Glutamatergic neuron (in vitro differentiated cells): ENCODE results near the gene KIAA1217. TPM values are rescaled to one million over a fixed set of nuclear protein-coding genes. Genes with fewer than 3 reads are reported as not detected.

ENCODE experiments used
- DNase-seq: peaks from one replicate; pipeline ENCODE4 v3.0.0; 2022
- H3K27ac Mint-ChIP-seq: one replicate; pipeline ENCODE4 v1.8.0; 2020; ENCODE audit warnings: mild to moderate bottlenecking, mixed read lengths, inconsistent platforms; ENCODE audit not compliant: unreplicated experiment
- H3K27me3 Mint-ChIP-seq: one replicate; pipeline ENCODE4 v1.8.0; 2020; ENCODE audit warnings: mild to moderate bottlenecking, moderate library complexity, mixed read lengths, inconsistent platforms; ENCODE audit not compliant: unreplicated experiment
- H3K36me3 Mint-ChIP-seq: one replicate; pipeline ENCODE4 v1.8.0; 2020; ENCODE audit warnings: mild to moderate bottlenecking, mixed read lengths, inconsistent platforms; ENCODE audit not compliant: unreplicated experiment
- H3K4me1 Mint-ChIP-seq: one replicate; pipeline ENCODE4 v1.8.0; 2020; ENCODE audit warnings: mild to moderate bottlenecking, low read depth, mixed read lengths, inconsistent platforms; ENCODE audit not compliant: unreplicated experiment
- H3K4me3 Mint-ChIP-seq: one replicate; pipeline ENCODE4 v1.8.0; 2020; ENCODE audit warnings: mild to moderate bottlenecking, mixed read lengths, inconsistent platforms; ENCODE audit not compliant: unreplicated experiment
- H3K9me3 Mint-ChIP-seq: one replicate; pipeline ENCODE4 v1.8.0; 2020; ENCODE audit warnings: mild to moderate bottlenecking, moderate library complexity, mixed read lengths, inconsistent platforms; ENCODE audit not compliant: unreplicated experiment
- total RNA-seq: library from RNA; stranded (reverse); fragmentation: NEBNext Ultra II Directional; extraction: Animal tissue kit (Norgen Biotek cat#: 25700); gene quantifications from one replicate; pipeline ENCODE4 v1.2.1, GENCODE V29; 2021; ENCODE audit not compliant: unreplicated experiment
- TF ChIP-seq, protein P1 (sequence below): fragments of 200-600 bp; sonication (generic); IDR thresholded peaks from one replicate; pipeline ENCODE4 v1.5.0; 2021; ENCODE audit not compliant: partially characterized antibody, unreplicated experiment

The KIAA1217 gene
- total RNA-seq, 1 donor from 2014 or later = 4.4 TPM

DNA sequence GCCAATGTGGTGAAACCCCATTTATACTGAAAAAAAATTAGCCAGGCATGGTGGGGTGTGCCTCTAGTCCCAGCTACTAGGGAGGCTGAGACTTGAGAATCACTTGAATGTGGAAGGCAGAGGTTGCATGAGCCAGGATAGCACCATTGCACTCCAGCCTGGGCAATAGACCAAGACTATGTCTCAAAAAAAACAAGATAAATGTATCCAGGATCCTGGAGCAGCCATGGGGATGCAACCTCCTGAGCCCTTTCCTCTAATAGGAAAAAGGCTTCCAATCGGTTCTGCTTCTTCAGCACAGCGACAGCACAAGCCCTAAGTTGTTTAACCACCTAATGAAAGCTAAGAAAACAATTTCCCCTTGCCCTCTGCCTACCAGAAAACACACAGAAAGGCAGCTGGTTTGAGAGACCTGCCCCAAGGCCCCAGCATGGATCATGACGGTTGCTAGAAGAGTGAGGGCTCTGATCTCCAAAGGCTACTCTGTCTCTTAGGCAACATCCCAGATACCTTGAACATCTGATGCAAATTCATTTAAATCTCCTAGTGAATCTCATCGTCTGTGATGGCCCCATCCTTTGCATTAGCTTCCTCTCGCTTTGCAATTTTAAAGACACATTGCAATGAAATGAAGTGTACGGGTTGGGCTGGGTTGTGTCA, 294.0 kb downstream of the KIAA1217 start:
- no peak for DNase-seq
- no peak overlapping the region for H3K4me3 Mint-ChIP-seq
- H3K27ac Mint-ChIP-seq = no peak overlapping the region
- no peaks in the 10 kb centered on the region for H3K4me1 Mint-ChIP-seq
- H3K9me3 Mint-ChIP-seq = peaks cover 2% of the 10 kb centered on the region
- TF ChIP-seq, protein P1, sequence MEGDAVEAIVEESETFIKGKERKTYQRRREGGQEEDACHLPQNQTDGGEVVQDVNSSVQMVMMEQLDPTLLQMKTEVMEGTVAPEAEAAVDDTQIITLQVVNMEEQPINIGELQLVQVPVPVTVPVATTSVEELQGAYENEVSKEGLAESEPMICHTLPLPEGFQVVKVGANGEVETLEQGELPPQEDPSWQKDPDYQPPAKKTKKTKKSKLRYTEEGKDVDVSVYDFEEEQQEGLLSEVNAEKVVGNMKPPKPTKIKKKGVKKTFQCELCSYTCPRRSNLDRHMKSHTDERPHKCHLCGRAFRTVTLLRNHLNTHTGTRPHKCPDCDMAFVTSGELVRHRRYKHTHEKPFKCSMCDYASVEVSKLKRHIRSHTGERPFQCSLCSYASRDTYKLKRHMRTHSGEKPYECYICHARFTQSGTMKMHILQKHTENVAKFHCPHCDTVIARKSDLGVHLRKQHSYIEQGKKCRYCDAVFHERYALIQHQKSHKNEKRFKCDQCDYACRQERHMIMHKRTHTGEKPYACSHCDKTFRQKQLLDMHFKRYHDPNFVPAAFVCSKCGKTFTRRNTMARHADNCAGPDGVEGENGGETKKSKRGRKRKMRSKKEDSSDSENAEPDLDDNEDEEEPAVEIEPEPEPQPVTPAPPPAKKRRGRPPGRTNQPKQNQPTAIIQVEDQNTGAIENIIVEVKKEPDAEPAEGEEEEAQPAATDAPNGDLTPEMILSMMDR = no peak
- no peaks in the 10 kb centered on the region for H3K36me3 Mint-ChIP-seq
- no peaks in the 10 kb centered on the region for H3K27me3 Mint-ChIP-seq

DNA sequence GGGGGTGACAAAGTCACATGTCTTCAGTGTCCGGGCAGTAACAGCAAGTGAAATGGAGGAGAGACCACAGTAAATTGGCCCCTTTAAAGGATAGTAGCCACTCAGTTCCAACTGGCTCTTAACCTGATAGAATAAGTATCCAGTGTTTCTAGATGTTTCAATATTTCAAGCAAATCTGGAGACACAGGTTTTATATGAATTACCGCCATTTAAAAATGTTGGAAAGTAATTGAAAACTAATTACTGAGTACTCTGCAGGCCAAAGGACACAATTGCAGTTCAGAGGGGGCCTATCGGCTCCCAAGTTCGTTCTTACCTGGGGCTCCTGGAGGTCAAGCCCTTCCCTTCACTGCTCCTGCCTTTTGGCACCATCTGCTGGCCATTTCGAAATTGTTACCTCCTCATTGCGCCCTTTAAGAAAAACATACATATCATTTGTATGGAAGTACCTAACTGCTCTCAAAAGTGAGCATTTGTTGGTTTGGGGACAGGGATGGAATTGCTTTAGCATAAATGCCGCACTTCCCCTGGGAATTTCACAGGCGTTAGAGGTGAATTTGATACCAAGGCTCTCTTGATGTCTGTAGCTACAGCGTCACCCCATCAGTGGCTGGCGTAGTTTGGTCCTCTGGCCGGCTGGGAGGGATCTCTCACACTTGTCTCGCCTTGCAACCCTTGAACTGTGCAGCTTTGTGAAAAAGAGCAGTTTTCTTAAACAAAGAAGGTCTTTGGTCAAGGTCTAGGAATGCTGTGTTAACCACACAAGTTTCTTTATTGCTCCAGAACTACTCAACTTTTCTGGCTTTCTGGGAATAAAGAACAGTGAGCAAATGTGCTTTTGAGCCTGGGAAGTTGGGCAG, 294.8 kb downstream of the KIAA1217 start:
- DNase-seq = peak; percentile 65
- TF ChIP-seq, protein P1 = peak; percentile 60
- H3K27me3 Mint-ChIP-seq = no peaks in the 10 kb centered on the region
- H3K4me1 Mint-ChIP-seq = no peaks in the 10 kb centered on the region
- no peak overlapping the region for H3K4me3 Mint-ChIP-seq
- H3K27ac Mint-ChIP-seq = no peak overlapping the region
- no peaks in the 10 kb centered on the region for H3K36me3 Mint-ChIP-seq
- peaks cover 2% of the 10 kb centered on the region for H3K9me3 Mint-ChIP-seq

GRCh38 chr10:24505759-24506158, 296.8 kb downstream of the KIAA1217 start:
- Mint-ChIP-seq H3K27ac (no peak overlapping the region), H3K4me3 (no peak overlapping the region), H3K9me3 (peaks cover 2% of the 10 kb centered on the region), H3K27me3 (no peaks in the 10 kb centered on the region), H3K4me1 (no peaks in the 10 kb centered on the region), H3K36me3 (no peaks in the 10 kb centered on the region)
- TF ChIP-seq, protein P1 = no peak
- DNase-seq = no peak

DNA sequence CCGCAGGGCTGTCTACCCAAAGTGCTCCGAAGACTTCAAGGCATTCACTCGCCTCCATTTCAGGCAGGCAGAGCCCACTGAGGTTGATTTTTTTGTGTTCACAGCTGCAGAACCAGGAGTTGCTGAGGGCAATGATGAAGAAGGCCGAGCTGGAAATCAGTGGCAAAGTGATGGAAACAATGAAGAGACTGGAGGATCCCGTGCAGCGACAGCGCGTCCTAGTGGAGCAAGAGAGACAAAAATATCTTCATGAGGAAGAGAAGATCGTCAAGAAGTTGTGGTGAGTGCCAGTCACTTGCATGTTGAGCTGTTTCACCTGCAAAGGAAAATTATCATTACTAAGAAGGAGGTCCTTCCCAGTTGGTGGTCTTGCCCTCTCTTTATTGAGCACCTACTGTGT, 304.2 kb downstream of the KIAA1217 start:
- H3K4me1 Mint-ChIP-seq = no peaks in the 10 kb centered on the region
- peak; percentile 46 for DNase-seq
- H3K4me3 Mint-ChIP-seq = no peak overlapping the region
- peaks cover 4% of the 10 kb centered on the region for H3K9me3 Mint-ChIP-seq
- H3K27me3 Mint-ChIP-seq = no peaks in the 10 kb centered on the region
- no peaks in the 10 kb centered on the region for H3K36me3 Mint-ChIP-seq
- no peak overlapping the region for H3K27ac Mint-ChIP-seq
- TF ChIP-seq, protein P1 = no peak

- Mint-ChIP-seq H3K36me3 (no peaks in the 10 kb centered on the region), H3K27ac (no peak overlapping the region), H3K9me3 (peaks cover 4% of the 10 kb centered on the region), H3K4me3 (no peak overlapping the region), H3K4me1 (no peaks in the 10 kb centered on the region), H3K27me3 (no peaks in the 10 kb centered on the region)
- TF ChIP-seq, protein P1 = no peak
- no peak for DNase-seq
Observed at GRCh38 chr10:24515481-24515880, 306.5 kb downstream of the KIAA1217 start.
